WTC11 (cell line): ENCODE measurements around the gene CEBPG. TPM values are rescaled to one million over a fixed set of nuclear protein-coding genes. Genes with fewer than 3 reads are reported as not detected.

Source experiments
- ATAC-seq: fragments of 200-7000 bp; cut with Tn5 transposase; 2 replicates; pipeline ENCODE4 v1.10.0; 2021; ENCODE audit warnings: mild to moderate bottlenecking, moderate library complexity
- CTCF ChIA-PET: fragments of 300-600 bp; sonication (Branson Sonifier 250); formaldehyde crosslinking; loops from one replicate; lab custom pipeline; 2021; ENCODE audit warnings: antibody characterized with exemption; lab: Charles Lee
- POLR2A ChIA-PET: fragments of 350-600 bp; sonication (Branson Sonifier 250); formaldehyde crosslinking; loops from one replicate; lab custom pipeline; 2021; ENCODE audit warnings: antibody characterized with exemption; lab: Charles Lee
- DNase-seq: peaks from one replicate; pipeline ENCODE4 v3.0.0; 2021; ENCODE audit warnings: low spot score
- H3K27ac Mint-ChIP-seq: 2 replicates; pipeline ENCODE4 v1.8.0; 2021; ENCODE audit warnings: mixed read lengths
- H3K27me3 Mint-ChIP-seq: 2 replicates; pipeline ENCODE4 v1.8.0; 2021; ENCODE audit warnings: low read depth, mild to moderate bottlenecking, moderate library complexity, mixed read lengths
- H3K36me3 Mint-ChIP-seq: 2 replicates; pipeline ENCODE4 v1.8.0; 2021; ENCODE audit warnings: mixed read lengths
- H3K4me1 Mint-ChIP-seq: 2 replicates; pipeline ENCODE4 v1.8.0; 2022; ENCODE audit warnings: mixed read lengths
- H3K4me3 Mint-ChIP-seq: 2 replicates; pipeline ENCODE4 v1.8.0; 2021; ENCODE audit warnings: mild to moderate bottlenecking, moderate library complexity, mixed read lengths
- H3K9me3 Mint-ChIP-seq: 2 replicates; pipeline ENCODE4 v1.8.0; 2021; ENCODE audit warnings: mixed read lengths
- CREB1 ChIP-seq: sonication (generic); formaldehyde crosslinking; IDR thresholded peaks from 2 replicates; pipeline ENCODE4 v1.8.0; 2023; ENCODE audit warnings: mild to moderate bottlenecking, missing genetic modification reagents
- CREM ChIP-seq: sonication (generic); formaldehyde crosslinking; IDR thresholded peaks from 2 replicates; pipeline ENCODE4 v1.8.1; 2022; ENCODE audit warnings: mild to moderate bottlenecking, missing genetic modification reagents, moderate library complexity
- ESRRA ChIP-seq: sonication (generic); formaldehyde crosslinking; IDR thresholded peaks from 2 replicates; pipeline ENCODE4 v1.8.1; 2022; ENCODE audit warnings: mild to moderate bottlenecking, missing genetic modification reagents, borderline replicate concordance
- JAZF1 ChIP-seq: fragments of 250-450 bp; sonication (Bioruptor Pico); IDR thresholded peaks from 2 replicates; pipeline ENCODE4 v1.9.0; 2021; ENCODE audit warnings: moderate library complexity, mild to moderate bottlenecking, inconsistent platforms
- NR1H2 ChIP-seq: sonication (generic); formaldehyde crosslinking; IDR thresholded peaks from 2 replicates; pipeline ENCODE4 v1.9.0; 2021; ENCODE audit warnings: mild to moderate bottlenecking, moderate library complexity, missing genetic modification reagents
- RELA ChIP-seq: sonication (generic); formaldehyde crosslinking; IDR thresholded peaks from 2 replicates; pipeline ENCODE4 v1.8.1; 2022; ENCODE audit warnings: missing genetic modification reagents, mild to moderate bottlenecking, borderline replicate concordance
- TEAD1 ChIP-seq: sonication (generic); formaldehyde crosslinking; IDR thresholded peaks from 2 replicates; pipeline ENCODE4 v1.8.0; 2022; ENCODE audit warnings: mild to moderate bottlenecking, missing genetic modification reagents
- ZNF219 ChIP-seq: sonication (generic); formaldehyde crosslinking; IDR thresholded peaks from 2 replicates; pipeline ENCODE4 v1.8.0; 2023; ENCODE audit warnings: missing genetic modification reagents, mild to moderate bottlenecking, borderline replicate concordance
- ZNF423 ChIP-seq: fragments of 250-450 bp; sonication (Bioruptor Pico); IDR thresholded peaks from 2 replicates; pipeline ENCODE4 v2.1.2; 2022; ENCODE audit warnings: mild to moderate bottlenecking, moderate library complexity
- total RNA-seq: library from RNA; stranded (reverse); gene quantifications from 3 replicates; pipeline ENCODE4 v1.2.3, GENCODE V29; 2021
- TF ChIP-seq, protein P1 (sequence below): fragments of 250-450 bp; sonication (Bioruptor Pico); IDR thresholded peaks from 2 replicates; pipeline ENCODE4 v1.9.0; 2021; ENCODE audit warnings: mild to moderate bottlenecking
- TF ChIP-seq, protein P2 (sequence below): sonication (generic); formaldehyde crosslinking; IDR thresholded peaks from 2 replicates; pipeline ENCODE4 v1.8.0; 2022; ENCODE audit warnings: mild to moderate bottlenecking, missing genetic modification reagents
- TF ChIP-seq, protein P3 (sequence below): sonication (generic); formaldehyde crosslinking; IDR thresholded peaks from 2 replicates; pipeline ENCODE4 v1.8.0; 2022; ENCODE audit warnings: mild to moderate bottlenecking, missing genetic modification reagents
- TF ChIP-seq, protein P4 (sequence below): sonication (generic); formaldehyde crosslinking; IDR thresholded peaks from 2 replicates; pipeline ENCODE4 v1.8.1; 2023; ENCODE audit warnings: mild to moderate bottlenecking, missing genetic modification reagents, borderline replicate concordance
- TF ChIP-seq, protein P5 (sequence below): sonication (generic); formaldehyde crosslinking; IDR thresholded peaks from 2 replicates; pipeline ENCODE4 v1.8.0; 2023; ENCODE audit warnings: mild to moderate bottlenecking, missing genetic modification reagents
- TF ChIP-seq, protein P6 (sequence below): fragments of 250-450 bp; sonication (Bioruptor Pico); IDR thresholded peaks from 2 replicates; pipeline ENCODE4 v2.1.2; 2022; ENCODE audit warnings: mild to moderate bottlenecking, moderate library complexity
- TF ChIP-seq, protein P7 (sequence below): sonication (generic); formaldehyde crosslinking; IDR thresholded peaks from 2 replicates; pipeline ENCODE4 v1.8.1; 2023; ENCODE audit warnings: mild to moderate bottlenecking, missing genetic modification reagents, moderate library complexity
- TF ChIP-seq, protein P8 (sequence below): fragments of 250-450 bp; sonication (Bioruptor Pico); conservative IDR thresholded peaks from 2 replicates; pipeline ENCODE4 v1.9.0; 2021; ENCODE audit warnings: mild to moderate bottlenecking

CEBPG gene
- total RNA-seq, 1 experiment from 2014 or later = 33.1 TPM

DNA sequence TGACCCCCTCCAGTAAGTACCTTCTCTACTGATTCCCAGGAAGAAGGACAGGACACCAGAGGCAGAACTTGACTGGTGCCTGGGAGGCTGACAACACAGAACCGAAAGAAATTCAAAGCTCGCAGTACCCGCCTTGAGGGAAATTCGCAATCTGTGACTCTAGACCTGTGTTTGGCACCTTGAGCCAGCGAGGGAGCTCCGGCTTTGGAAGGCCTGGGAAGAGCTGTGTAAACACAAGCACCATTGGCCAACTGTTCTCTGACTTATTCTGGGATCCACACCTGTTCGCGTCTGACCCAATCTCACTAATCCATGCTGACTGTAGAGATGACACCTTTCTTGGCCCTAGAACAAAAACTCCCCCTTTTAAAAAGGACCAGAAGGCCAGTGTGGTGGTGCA lies 50.7 kb downstream of the CEBPG start:
- ChIA-PET CTCF (interaction anchor here (1.0 kb wide), 1 partner anchor 189 kb away, joined by 3 read pairs; no protein-coding TSS in a partner anchor), POLR2A (no interaction called here)
- Mint-ChIP-seq H3K4me3 (no peak overlapping the region), H3K27me3 (no peaks in the 10 kb centered on the region), H3K36me3 (no peaks in the 10 kb centered on the region), H3K27ac (no peak overlapping the region), H3K4me1 (peaks cover 4% of the 10 kb centered on the region; the same call in 1 of the 2 replicates), H3K9me3 (no peaks in the 10 kb centered on the region)
- no peak for TF ChIP-seq ESRRA (CRISPR knock-in tag)
- no peak for TF ChIP-seq TEAD1
- TF ChIP-seq, protein P1, sequence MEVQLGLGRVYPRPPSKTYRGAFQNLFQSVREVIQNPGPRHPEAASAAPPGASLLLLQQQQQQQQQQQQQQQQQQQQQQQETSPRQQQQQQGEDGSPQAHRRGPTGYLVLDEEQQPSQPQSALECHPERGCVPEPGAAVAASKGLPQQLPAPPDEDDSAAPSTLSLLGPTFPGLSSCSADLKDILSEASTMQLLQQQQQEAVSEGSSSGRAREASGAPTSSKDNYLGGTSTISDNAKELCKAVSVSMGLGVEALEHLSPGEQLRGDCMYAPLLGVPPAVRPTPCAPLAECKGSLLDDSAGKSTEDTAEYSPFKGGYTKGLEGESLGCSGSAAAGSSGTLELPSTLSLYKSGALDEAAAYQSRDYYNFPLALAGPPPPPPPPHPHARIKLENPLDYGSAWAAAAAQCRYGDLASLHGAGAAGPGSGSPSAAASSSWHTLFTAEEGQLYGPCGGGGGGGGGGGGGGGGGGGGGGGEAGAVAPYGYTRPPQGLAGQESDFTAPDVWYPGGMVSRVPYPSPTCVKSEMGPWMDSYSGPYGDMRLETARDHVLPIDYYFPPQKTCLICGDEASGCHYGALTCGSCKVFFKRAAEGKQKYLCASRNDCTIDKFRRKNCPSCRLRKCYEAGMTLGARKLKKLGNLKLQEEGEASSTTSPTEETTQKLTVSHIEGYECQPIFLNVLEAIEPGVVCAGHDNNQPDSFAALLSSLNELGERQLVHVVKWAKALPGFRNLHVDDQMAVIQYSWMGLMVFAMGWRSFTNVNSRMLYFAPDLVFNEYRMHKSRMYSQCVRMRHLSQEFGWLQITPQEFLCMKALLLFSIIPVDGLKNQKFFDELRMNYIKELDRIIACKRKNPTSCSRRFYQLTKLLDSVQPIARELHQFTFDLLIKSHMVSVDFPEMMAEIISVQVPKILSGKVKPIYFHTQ (CRISPR knock-in tag) = no peak
- no peak for TF ChIP-seq NR1H2 (CRISPR knock-in tag)
- no peak for TF ChIP-seq CREM (CRISPR knock-in tag)
- no peak for TF ChIP-seq CREB1 (CRISPR knock-in tag)
- TF ChIP-seq ZNF423 (CRISPR knock-in tag) = no peak
- DNase-seq (no peak), ATAC-seq (no peak)

DNA sequence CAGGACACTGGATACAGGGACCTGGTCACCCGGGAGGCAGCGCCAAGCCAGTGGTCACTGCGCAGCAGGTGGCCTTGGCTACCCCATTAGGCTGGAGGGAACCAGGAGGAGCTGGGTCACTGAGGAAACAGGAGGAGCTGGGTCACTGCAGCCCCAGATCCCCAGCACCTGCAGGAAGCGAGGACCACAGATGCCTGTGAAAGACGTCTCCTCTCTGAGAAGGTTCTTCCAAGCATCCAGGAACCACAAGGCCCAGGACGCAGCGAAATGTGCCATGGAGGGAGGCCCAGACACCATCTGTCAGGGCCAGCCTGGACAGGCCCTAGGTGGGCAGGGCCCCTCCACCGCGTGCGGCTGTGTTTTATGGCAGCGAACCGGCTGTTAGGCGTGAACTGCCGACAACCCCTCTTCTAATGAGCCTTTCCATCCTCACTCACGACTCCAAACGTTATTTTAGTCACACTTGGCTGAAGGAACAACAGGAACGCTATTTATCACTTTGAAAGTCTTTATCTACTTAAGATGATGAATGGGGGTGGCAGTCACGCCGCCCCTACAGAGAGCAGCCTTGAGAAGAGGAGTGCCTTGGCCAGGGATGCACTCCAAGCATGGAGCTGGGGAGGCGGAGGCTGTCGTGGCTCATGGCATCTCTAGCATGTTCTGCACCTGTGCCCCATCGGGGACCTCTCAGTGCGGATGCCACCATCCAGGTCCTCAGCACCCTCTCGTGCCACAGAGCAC lies 53.3 kb downstream of the CEBPG start:
- H3K36me3 Mint-ChIP-seq = no peaks in the 10 kb centered on the region
- POLR2A ChIA-PET = no interaction called here
- CTCF ChIA-PET = interaction anchor here (1.0 to 2.9 kb wide), 2 partner anchors 11 to 341 kb away, joined by 4 to 10 read pairs; no protein-coding TSS in a partner anchor
- no peaks in the 10 kb centered on the region for H3K9me3 Mint-ChIP-seq
- no peak overlapping the region for H3K4me3 Mint-ChIP-seq
- no peak for DNase-seq
- ATAC-seq = no peak
- no peak overlapping the region for H3K27ac Mint-ChIP-seq
- no peaks in the 10 kb centered on the region for H3K4me1 Mint-ChIP-seq
- H3K27me3 Mint-ChIP-seq = no peaks in the 10 kb centered on the region
- TF ChIP-seq, protein P2, sequence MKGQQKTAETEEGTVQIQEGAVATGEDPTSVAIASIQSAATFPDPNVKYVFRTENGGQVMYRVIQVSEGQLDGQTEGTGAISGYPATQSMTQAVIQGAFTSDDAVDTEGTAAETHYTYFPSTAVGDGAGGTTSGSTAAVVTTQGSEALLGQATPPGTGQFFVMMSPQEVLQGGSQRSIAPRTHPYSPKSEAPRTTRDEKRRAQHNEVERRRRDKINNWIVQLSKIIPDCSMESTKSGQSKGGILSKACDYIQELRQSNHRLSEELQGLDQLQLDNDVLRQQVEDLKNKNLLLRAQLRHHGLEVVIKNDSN = no peak
- TF ChIP-seq, protein P3, sequence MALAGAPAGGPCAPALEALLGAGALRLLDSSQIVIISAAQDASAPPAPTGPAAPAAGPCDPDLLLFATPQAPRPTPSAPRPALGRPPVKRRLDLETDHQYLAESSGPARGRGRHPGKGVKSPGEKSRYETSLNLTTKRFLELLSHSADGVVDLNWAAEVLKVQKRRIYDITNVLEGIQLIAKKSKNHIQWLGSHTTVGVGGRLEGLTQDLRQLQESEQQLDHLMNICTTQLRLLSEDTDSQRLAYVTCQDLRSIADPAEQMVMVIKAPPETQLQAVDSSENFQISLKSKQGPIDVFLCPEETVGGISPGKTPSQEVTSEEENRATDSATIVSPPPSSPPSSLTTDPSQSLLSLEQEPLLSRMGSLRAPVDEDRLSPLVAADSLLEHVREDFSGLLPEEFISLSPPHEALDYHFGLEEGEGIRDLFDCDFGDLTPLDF = no peak
- TF ChIP-seq NR1H2 (CRISPR knock-in tag) = no peak
- TF ChIP-seq RELA = no peak
- TF ChIP-seq, protein P4, sequence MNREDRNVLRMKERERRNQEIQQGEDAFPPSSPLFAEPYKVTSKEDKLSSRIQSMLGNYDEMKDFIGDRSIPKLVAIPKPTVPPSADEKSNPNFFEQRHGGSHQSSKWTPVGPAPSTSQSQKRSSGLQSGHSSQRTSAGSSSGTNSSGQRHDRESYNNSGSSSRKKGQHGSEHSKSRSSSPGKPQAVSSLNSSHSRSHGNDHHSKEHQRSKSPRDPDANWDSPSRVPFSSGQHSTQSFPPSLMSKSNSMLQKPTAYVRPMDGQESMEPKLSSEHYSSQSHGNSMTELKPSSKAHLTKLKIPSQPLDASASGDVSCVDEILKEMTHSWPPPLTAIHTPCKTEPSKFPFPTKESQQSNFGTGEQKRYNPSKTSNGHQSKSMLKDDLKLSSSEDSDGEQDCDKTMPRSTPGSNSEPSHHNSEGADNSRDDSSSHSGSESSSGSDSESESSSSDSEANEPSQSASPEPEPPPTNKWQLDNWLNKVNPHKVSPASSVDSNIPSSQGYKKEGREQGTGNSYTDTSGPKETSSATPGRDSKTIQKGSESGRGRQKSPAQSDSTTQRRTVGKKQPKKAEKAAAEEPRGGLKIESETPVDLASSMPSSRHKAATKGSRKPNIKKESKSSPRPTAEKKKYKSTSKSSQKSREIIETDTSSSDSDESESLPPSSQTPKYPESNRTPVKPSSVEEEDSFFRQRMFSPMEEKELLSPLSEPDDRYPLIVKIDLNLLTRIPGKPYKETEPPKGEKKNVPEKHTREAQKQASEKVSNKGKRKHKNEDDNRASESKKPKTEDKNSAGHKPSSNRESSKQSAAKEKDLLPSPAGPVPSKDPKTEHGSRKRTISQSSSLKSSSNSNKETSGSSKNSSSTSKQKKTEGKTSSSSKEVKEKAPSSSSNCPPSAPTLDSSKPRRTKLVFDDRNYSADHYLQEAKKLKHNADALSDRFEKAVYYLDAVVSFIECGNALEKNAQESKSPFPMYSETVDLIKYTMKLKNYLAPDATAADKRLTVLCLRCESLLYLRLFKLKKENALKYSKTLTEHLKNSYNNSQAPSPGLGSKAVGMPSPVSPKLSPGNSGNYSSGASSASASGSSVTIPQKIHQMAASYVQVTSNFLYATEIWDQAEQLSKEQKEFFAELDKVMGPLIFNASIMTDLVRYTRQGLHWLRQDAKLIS (CRISPR knock-in tag) = no peak
- TF ChIP-seq, protein P5, sequence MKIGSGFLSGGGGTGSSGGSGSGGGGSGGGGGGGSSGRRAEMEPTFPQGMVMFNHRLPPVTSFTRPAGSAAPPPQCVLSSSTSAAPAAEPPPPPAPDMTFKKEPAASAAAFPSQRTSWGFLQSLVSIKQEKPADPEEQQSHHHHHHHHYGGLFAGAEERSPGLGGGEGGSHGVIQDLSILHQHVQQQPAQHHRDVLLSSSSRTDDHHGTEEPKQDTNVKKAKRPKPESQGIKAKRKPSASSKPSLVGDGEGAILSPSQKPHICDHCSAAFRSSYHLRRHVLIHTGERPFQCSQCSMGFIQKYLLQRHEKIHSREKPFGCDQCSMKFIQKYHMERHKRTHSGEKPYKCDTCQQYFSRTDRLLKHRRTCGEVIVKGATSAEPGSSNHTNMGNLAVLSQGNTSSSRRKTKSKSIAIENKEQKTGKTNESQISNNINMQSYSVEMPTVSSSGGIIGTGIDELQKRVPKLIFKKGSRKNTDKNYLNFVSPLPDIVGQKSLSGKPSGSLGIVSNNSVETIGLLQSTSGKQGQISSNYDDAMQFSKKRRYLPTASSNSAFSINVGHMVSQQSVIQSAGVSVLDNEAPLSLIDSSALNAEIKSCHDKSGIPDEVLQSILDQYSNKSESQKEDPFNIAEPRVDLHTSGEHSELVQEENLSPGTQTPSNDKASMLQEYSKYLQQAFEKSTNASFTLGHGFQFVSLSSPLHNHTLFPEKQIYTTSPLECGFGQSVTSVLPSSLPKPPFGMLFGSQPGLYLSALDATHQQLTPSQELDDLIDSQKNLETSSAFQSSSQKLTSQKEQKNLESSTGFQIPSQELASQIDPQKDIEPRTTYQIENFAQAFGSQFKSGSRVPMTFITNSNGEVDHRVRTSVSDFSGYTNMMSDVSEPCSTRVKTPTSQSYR (CRISPR knock-in tag) = no peak
- no peak for TF ChIP-seq CREM (CRISPR knock-in tag)
- TF ChIP-seq, protein P6, sequence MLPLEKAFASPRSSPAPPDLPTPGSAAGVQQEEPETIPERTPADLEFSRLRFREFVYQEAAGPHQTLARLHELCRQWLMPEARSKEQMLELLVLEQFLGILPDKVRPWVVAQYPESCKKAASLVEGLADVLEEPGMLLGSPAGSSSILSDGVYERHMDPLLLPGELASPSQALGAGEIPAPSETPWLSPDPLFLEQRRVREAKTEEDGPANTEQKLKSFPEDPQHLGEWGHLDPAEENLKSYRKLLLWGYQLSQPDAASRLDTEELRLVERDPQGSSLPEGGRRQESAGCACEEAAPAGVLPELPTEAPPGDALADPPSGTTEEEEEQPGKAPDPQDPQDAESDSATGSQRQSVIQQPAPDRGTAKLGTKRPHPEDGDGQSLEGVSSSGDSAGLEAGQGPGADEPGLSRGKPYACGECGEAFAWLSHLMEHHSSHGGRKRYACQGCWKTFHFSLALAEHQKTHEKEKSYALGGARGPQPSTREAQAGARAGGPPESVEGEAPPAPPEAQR (CRISPR knock-in tag) = no peak
- no peak for TF ChIP-seq ZNF219
- TF ChIP-seq JAZF1 = no peak
- TF ChIP-seq, protein P7, sequence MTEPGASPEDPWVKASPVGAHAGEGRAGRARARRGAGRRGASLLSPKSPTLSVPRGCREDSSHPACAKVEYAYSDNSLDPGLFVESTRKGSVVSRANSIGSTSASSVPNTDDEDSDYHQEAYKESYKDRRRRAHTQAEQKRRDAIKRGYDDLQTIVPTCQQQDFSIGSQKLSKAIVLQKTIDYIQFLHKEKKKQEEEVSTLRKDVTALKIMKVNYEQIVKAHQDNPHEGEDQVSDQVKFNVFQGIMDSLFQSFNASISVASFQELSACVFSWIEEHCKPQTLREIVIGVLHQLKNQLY (CRISPR knock-in tag) = no peak
- TF ChIP-seq, protein P8, sequence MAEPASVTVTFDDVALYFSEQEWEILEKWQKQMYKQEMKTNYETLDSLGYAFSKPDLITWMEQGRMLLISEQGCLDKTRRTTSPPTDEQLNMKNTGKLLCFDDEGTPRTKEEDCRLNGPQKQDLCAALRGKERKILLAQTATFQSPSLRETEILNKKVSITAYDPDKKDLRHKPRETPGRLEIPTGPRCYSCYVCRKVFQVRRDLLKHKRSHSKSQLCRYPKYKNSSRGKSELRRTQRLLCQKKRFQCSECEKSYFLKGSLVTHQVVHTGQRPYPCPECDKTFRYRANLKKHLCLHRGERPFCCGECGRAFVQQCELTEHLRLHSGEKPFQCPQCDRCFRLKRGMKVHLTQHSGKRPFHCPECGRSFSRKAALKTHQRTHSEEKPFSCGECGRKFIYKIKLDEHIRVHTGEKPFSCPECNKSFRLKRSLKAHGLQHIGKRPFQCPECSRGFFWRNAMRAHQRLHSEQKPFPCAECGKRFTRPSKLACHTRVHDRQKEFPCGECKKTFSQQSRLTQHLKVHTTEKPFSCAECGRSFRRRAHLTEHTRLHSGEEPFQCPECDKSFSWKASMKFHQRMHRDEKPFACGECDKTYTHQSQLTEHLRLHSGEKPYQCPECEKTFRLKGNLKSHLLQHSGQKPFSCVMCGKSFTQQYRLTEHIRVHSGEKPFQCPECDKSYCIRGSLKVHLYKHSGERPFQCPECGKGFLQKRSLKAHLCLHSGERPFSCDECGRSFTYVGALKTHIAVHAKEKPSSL (CRISPR knock-in tag) = no peak
- no peak for TF ChIP-seq ESRRA (CRISPR knock-in tag)
